ENCODE results near the gene SNAPC4. TPM values are rescaled to one million over a fixed set of nuclear protein-coding genes. Genes with fewer than 3 reads are reported as not detected.
A peak's percentile ranks its signal among the peaks of the same experiment; 100 is the strongest.

The SNAPC4 gene, protein sequence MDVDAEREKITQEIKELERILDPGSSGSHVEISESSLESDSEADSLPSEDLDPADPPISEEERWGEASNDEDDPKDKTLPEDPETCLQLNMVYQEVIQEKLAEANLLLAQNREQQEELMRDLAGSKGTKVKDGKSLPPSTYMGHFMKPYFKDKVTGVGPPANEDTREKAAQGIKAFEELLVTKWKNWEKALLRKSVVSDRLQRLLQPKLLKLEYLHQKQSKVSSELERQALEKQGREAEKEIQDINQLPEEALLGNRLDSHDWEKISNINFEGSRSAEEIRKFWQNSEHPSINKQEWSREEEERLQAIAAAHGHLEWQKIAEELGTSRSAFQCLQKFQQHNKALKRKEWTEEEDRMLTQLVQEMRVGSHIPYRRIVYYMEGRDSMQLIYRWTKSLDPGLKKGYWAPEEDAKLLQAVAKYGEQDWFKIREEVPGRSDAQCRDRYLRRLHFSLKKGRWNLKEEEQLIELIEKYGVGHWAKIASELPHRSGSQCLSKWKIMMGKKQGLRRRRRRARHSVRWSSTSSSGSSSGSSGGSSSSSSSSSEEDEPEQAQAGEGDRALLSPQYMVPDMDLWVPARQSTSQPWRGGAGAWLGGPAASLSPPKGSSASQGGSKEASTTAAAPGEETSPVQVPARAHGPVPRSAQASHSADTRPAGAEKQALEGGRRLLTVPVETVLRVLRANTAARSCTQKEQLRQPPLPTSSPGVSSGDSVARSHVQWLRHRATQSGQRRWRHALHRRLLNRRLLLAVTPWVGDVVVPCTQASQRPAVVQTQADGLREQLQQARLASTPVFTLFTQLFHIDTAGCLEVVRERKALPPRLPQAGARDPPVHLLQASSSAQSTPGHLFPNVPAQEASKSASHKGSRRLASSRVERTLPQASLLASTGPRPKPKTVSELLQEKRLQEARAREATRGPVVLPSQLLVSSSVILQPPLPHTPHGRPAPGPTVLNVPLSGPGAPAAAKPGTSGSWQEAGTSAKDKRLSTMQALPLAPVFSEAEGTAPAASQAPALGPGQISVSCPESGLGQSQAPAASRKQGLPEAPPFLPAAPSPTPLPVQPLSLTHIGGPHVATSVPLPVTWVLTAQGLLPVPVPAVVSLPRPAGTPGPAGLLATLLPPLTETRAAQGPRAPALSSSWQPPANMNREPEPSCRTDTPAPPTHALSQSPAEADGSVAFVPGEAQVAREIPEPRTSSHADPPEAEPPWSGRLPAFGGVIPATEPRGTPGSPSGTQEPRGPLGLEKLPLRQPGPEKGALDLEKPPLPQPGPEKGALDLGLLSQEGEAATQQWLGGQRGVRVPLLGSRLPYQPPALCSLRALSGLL (N-terminal part only)
- 7.2 TPM for total RNA-seq

DNA sequence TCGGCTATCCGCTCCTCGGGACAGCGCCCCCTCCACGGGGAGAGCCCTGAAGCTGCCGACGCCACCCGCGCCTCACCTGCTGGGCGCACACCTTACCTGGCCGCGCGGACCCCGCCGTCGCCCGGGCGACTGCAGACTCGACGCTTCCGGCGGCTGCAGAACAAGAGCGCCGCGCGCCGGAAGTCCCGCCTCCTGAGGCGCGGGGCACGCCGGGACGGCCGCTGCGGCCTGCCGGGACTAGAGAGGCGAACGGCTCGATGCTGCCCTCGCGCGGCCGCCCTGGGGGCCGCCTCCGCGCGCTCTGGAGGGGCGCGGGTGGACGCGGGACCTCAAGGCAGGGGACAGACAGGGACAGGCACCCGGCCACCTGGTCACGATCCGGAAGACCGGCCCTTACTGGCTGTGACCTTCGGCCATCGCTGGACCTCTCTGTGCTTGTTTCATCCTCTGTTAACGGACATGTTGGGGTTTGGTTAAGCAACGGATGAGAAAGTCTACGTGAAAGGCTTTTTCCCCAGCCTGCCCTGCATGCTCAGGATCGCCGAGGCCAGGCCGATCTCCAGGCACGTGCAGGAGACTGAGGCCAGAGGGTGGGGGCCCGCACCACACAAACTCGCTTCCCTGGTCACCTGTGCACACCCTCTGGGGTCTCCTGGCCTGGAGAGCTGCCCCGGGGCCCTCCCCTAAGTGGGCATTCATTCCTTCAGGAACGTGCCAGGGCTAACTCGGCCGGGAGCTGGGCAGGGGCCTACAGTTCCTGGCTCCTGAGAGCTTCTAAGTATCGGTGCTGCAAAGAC, at the start of gene SNAPC4:
Gene SNAPC4, minus strand, starts transcription at position 133 of the 797 bp plus-strand sequence. CDS start 1,742 bp downstream, outside the sequence.
- ATAC-seq, result peak; percentile 83
- DNase-seq (ENCODE audit: low spot score), result peak; percentile 89

DNA sequence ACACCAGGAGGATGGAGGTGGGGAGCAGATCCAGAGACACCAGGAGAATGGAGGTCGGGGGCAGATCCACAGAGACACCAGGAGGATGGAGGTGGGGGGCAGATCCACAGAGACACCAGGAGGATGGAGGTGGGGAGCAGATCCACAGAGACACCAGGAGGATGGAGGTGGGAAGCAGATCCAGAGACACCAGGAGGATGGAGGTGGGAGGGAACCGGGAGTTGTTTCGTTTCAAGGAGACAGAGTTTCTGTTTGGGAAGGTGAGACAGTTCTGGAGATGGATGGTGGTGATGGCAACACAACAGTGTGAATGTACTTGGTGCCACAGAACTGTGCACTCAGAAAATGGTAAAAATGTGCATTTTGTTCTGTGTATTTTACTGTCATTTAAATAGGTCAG, 48.7 kb upstream of the SNAPC4 start:
- no peak for ATAC-seq
- no peak for DNase-seq (ENCODE audit: low spot score)

DNA sequence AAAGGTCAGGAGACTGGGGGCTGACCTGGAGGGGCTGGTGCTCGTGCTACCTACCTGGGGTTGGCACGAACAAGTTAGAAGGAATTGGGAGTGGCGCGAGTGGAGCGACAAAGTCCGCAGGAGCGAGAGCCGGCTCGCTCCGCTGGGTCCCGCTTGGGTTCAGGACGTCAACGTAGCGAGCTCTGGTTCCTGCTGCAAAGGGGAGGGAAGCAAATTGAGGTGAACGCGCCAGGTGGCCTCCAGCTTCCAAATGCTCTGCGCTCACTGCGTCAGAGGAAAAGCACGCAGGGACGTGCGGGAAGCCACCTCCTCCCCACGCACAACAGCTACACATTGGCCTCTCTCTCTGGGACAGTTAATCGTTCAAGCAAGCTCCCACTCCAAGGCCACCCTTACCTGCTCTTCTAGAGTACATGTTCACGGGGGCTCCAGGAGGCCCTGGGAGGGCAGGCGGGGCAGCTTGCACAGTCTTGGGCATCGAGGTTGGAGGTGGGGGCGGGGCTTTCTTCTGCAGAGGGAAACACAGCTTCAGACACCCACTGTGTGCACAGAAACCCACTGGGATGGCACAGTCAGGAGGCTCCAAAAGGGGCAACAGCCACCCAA, 47.3 kb upstream of the SNAPC4 start:
- ATAC-seq, result no peak
- DNase-seq (ENCODE audit: low spot score), result no peak

DNA sequence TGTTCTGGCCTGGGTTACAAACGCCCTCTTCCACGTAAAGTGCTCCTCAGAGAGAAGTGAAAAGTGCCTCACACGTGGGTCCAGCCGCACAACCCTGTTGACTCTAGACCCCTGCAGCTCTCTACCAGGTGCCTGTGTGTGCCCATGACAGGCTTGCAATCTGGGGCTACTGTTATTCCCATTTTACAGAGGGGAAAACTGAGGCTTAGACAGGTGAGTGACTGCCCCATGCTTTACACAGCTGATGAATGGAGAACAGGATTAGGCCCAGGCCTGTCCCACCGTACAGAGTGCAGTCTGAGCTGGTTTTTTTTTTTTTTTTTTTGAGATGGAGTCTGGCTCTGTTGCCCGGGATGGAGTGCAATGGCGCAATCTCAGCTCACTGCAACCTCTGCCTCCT, 45.8 kb upstream of the SNAPC4 start:
- DNase-seq (ENCODE audit: low spot score) (no peak), ATAC-seq (no peak)

DNA sequence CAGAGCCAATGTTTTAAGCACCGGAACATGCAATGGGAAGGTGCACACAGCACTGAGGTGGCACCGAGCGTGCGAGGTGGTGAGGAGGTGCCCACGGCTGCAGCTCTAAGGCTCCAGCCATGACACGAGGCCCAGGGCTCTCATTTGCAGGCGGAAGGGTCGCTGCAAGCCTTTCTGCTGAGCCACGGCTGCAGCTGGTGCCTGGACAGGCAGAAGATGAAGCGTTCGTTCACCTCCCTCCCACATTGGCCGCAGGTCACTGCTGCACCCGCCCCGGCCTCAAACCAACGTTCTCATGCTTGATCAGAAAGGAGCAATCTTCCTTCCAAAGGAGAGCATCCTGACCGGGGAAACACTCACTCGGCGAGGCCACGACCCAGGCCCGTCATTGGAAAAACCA, 44.1 kb upstream of the SNAPC4 start:
- no peak for ATAC-seq

DNA sequence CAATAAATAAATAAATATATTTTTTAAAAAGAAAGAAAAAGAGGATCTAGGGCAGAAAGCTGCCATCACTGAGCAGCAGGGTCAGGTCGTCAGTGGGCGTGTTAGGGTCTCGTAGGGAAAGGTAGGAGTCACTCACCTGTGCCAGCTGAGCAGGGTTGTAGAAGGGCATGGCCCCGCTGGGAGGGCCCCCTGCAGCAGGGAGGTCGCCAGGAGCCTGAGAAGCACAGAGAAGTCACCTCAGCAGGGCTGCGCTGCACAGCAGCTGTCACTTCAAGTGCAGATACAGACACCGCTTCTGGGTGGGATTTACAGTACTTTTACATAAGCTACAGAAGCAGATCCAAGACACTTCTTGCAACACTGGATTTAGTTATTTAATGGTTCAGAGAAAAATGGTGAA, 43.7 kb upstream of the SNAPC4 start:
- DNase-seq (ENCODE audit: low spot score) (peak; percentile 44), ATAC-seq (no peak)

More for the DNA sequence above, 44.1 kb upstream of the SNAPC4 start:
- no peak for DNase-seq (ENCODE audit: low spot score)

DNA sequence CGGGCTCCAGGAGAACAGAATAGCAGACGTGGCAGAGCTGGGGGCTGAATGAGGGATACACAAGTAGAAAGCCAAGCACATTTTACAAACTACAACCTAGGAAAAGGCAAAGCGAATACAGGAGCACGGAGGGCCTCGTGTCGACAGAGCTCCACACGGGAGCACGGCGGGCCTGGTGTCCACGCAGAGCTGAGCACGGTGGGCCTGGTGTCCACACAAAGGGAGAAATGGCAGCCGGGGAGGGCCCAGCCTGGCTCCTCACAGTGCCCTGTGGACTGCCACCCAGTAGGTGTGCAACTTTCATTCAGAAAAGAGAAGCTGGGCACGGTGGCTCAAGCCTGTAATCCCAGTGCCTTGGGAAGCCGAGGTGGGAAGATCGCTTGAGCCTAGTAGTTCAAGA, 43.1 kb upstream of the SNAPC4 start:
- ATAC-seq (no peak), DNase-seq (ENCODE audit: low spot score) (no peak)

DNA sequence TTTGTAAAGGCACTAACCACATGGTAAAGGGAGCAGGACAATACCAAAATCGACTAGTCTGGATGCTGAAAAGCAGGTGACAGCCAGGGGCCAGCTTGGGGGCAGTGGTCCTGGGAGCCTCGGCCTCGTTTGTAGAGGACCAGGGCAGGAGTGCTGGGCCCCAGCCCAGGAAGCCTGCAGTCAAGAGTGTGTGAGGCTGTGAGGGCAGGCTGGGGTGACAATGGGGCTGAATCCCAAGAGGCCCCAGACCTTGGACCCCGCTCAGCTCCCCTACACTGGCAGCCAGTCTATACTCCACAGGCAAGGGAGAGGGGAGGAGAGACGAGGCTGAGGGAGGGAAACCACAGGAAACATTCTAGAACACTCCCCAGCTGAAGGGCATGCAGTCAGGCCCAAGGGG, 42.3 kb upstream of the SNAPC4 start:
- ATAC-seq (no peak), DNase-seq (ENCODE audit: low spot score) (no peak)

DNA sequence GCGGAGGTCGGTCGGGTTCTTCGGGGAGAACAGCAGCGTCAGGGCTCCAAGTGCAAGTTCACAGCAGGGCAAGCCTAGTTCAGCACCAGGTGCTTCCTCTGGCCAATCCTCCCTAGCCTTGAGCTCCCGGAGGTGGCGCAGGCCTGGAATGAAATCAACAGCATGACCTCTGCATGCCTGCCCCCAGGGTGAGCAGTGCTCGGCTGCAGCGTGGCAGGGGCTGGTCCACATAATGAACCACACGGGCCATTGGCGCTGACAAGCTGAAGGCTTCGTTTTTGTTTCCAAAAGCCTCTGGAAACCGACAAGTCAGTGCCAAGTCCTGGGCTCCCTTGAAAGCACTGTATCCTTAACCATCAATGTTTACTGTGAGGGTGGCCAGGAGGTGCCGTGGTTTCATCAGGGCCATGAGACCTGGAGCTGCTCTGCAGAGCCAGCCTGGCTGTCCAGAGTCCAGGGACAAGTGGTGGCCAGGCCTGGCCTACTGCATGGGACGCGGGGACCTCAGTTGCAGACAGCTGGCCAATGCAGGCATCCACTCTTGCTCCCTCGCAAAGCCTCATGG, 41.8 kb upstream of the SNAPC4 start:
- ATAC-seq (peak; percentile 65), DNase-seq (ENCODE audit: low spot score) (peak; percentile 91)

DNA sequence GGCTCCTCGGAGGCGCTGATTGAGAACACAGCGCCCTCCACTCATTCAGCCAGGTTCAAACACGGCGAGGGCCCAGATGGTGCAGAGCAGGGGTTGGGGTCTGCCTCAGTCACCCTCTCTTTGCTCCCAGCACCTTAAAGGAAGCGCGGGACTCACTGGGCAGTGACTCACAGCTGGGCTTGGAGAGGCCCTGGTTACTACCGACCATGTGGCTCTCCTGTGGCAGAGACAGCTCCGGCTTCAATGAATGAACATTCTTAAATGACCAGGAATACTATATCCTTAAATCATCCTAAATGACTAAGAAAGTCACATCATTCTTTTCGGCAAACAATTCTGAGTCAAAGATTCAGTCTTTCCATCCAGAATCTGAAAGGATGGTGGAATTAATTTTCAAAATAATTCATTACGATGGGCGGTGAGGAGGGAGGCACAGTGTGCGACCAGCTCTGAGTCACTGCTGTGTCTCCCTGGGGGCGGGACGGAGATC, 41.3 kb upstream of the SNAPC4 start:
- DNase-seq (ENCODE audit: low spot score) (peak; percentile 45), ATAC-seq (no peak)

DNA sequence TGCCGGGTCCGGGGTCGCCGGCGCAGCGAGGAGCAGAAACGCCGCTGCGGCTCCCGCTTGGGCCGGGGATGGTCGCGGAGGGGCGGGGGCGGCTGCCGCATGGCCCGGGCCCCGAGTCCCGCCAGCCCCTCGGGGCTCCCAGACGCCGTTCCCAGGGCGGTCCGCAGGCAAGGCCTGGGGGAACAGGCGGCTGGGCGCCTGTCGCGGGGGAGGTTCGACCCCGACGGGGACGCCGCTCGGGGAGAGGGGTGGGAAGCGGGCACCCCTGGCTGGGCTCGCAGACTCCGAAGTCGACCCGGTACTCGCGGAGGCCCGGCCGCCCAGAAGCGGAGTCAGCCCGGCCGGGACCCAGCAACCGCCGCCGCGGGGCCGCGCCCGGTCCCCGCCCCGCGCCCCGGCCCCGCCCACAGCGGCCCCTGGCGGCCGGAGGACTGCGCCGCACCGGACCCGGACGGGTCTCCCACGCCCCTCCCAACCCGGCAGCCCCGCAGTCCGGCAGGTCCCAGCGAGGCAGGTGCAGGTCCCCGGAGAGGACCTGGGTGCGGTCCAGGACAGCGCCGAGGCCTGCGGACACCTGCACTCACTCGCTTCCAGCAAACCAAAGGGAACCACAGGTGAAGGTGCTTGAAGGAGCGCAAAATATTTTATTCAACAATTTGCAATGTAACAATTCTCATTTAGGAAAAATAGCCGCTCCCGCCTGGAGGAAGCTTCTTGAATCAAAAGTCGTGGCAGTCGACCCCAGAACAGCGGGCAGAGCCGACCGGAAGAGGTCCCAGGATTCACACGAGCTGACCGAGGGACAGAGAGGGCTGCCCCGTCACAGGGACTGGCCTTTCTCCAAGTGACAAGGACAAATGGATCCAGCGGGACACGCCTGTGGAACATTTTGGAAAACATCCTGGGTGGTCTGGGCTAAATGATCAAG, 39.8 kb upstream of the SNAPC4 start, which contains the start of gene INPP5E:
Gene INPP5E, minus strand, starts transcription at position 365 of the 928 bp plus-strand sequence. CDS start 426 bp downstream, outside the sequence.
- ATAC-seq (peak; percentile 76), DNase-seq (ENCODE audit: low spot score) (peak; percentile 83)

DNA sequence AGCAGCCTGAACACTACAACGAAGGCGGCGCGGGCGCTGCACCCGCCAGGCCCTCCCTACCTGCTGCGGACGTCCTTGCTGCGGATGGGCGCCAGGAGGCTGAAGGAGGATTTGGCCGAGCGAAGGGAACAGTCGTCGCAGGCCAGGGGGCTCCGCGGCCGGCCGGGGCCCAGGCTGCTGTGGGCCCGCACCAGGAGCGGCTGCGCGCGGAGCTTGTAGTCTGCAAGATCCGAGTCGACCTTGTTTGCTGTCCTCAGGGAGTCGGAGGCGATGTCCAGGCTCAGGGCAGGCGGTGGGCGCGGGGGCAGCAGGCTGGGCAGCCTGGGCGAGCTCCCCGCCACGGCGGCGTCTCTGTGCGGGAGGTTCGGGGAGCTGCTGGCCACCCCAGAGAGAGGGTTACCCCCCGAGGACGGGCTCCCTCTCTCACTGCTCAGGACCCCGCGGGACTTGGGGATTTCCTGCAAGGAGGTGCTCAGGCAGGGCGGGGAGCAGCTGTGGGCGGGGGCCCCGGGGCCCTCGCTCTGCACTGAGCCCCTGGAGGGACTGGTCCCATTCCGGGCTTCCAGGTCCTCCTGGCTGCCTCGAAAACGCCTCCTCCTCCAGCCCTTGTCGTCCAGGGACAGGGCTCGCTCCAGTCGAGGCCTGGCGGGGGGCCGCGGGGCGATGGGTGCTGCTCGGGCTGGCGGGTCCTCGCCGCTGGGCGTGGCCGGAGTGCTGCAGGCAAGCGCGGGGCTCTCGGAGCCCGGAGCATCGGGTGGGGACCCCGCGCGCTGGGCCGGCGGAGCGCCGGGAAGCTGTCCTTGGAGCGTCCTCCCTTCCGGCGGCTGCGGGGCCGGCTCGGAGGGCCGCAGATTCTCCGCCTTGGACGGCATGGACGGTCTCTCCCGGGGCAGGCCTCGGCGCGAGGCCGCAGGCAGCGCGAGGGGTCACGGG, 38.8 kb upstream of the SNAPC4 start:
- DNase-seq (ENCODE audit: low spot score) (no peak), ATAC-seq (peak; percentile 8)

DNA sequence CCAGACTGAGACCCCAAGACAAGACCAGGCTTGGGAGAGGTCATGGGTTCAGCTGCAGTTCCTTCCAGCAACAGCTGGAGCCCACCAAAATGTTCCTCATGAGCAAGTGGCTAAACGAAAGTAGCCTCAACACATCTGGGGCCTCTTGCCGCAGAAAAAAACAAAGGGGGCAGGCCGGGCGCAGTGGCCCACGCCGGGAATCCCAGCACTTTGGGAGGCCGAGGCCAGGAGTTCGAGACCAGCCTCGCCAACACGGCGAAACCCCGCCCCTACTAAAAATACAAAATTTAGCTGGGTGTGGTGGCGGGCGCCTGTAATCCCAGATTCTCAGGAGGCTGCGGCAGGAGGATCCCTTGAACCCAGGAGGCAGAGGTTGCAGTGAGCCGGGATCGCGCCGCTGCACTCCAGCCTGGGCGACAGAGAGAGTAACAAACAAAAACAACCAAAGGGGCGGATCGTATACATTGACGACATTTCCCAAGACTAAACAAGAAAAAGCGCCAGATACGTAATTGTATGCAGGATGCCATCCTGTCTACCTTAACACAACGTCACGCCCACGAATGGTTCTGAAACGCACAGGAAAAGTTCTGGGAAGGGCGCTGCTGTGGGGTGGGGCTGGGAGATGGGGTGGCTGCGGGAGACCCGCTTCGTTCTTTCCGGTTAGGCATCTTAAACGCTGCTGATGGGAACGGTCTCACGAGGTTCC, 38.0 kb upstream of the SNAPC4 start:
- no peak for ATAC-seq
- no peak for DNase-seq (ENCODE audit: low spot score)

DNA sequence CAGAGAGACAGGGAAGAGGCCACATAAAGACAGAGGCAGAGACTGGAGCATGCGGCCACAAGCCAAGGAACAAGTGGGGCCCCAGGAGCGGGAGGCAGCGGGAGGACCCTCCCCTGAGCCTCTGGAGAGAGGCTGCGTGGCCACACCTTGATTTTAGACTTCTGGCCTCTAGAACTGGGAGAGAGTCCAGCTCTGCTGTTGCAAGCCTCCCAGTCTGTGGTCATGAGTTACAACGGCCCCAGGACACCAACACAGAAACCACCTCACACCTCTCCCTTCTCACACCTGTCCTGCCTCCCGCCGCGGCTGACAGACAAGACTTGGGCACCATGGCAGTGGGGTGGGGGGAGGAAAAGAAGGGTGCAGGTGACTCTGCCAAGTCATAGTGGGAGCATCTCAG, 37.5 kb upstream of the SNAPC4 start:
- DNase-seq (ENCODE audit: low spot score) (peak; percentile 82), ATAC-seq (peak; percentile 47)

DNA sequence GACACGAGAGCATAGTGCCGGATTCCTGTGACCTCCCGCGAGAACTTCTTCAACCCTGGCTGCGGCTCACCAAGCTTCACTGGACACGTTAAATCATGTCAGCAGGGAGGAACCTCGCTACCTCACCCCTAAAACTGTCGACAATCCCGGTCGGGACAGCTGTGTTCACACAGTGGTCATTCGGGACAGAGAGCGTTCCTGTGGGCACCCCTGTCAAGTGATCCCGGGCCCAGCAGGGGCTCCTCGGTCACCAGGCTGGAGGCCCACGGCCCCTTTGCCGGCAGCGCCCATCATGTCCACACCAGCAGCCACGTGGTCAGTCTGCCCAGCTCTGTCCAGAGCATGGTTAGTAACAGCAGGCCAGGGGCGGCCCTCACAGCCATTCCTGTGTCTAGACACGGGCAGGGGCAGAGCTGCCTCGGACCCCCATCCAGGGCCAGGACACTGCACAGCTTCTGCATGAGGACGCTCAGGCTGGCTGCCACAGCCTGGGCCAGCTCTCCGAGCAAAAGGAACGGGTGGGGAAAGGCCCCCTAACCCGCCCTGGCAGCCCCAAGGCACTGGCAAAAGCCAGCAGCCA, 36.2 kb upstream of the SNAPC4 start:
- DNase-seq (ENCODE audit: low spot score) (no peak), ATAC-seq (no peak)
